ENCODE measurements around the gene DCAF5.

DNA sequence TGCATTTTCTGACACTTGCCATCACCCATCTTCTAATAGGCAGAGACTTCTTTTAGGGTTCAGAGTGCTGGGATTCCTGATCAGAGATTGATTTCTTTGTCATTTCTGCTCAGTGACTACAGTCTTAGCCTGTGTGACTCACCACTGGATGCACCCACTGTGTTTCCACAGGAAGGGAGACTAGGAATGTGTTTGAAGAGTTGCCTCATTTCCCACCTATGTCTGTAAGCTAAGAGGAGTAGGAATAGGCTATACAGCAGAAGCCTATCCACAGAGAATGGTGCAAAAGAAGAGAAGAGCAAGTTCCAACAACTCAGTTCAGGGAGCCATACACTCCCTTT, 113.7 kb downstream of the DCAF5 start:
- no peak for TF ChIP-seq GATA2 (IDR thresholded peaks at IDR 0.05; ENCODE audit: low read depth, low read length)
- no peak for TF ChIP-seq GATA3 (IDR thresholded peaks at IDR 0.05; ENCODE audit: low read depth, low read length)
